HG02973 (cell line): Measurements from ENCODE around the gene TAAR1.
"Not testable (repeated sequence)": the region's sequence is repeated elsewhere in the genome, so short reads cannot be mapped to it uniquely, and the experiment has no call there.

Experiments used
- ATAC-seq: cut with Tn5 transposase; IDR thresholded peaks from one replicate; pipeline ENCODE4 v1.9.1; 2021; ENCODE audit warnings: moderate library complexity; ENCODE audit not compliant: unreplicated experiment

TAAR1 gene

GRCh38 chr6:132659082-132659481, at the start of gene TAAR1:
Gene TAAR1 (minus strand): TSS chr6:132659182. CDS start chr6:132646003, 13,179 bp downstream.
- ATAC-seq, result no peak

GRCh38 chr6:132708771-132709170, 49.8 kb upstream of the TAAR1 start:
- no peak for ATAC-seq

GRCh38 chr6:132708002-132708401, 49.0 kb upstream of the TAAR1 start:
- ATAC-seq, result no peak

GRCh38 chr6:132706756-132707155, 47.8 kb upstream of the TAAR1 start:
- ATAC-seq, result not testable (repeated sequence)

GRCh38 chr6:132703936-132704335, 45.0 kb upstream of the TAAR1 start:
- no peak for ATAC-seq

- peak; percentile 74 for ATAC-seq
Measured at GRCh38 chr6:132698608-132699007, 39.6 kb upstream of the TAAR1 start.

GRCh38 chr6:132695773-132696172, 36.8 kb upstream of the TAAR1 start:
- no peak for ATAC-seq

GRCh38 chr6:132693478-132693877, 34.5 kb upstream of the TAAR1 start:
- ATAC-seq, result no peak

- no peak for ATAC-seq
Measured at GRCh38 chr6:132690678-132691077, 31.7 kb upstream of the TAAR1 start.

- no peak for ATAC-seq
Measured at GRCh38 chr6:132687306-132687705, 28.3 kb upstream of the TAAR1 start.

- ATAC-seq, result no peak
Measured at GRCh38 chr6:132686531-132686930, 27.5 kb upstream of the TAAR1 start.

- ATAC-seq, result no peak
Measured at GRCh38 chr6:132685009-132685408, 26.0 kb upstream of the TAAR1 start.

- no peak for ATAC-seq
Measured at GRCh38 chr6:132684272-132684671, 25.3 kb upstream of the TAAR1 start.

GRCh38 chr6:132683543-132683942, 24.6 kb upstream of the TAAR1 start:
- no peak for ATAC-seq

GRCh38 chr6:132679094-132679493, 20.1 kb upstream of the TAAR1 start:
- ATAC-seq, result not testable (repeated sequence)

- ATAC-seq, result no peak
Measured at GRCh38 chr6:132675749-132676148, 16.8 kb upstream of the TAAR1 start.

- no peak for ATAC-seq
Measured at GRCh38 chr6:132675002-132675401, 16.0 kb upstream of the TAAR1 start.

GRCh38 chr6:132673376-132674094, 14.6 kb upstream of the TAAR1 start:
- no peak for ATAC-seq

- ATAC-seq, result no peak
Measured at GRCh38 chr6:132671295-132671694, 12.3 kb upstream of the TAAR1 start.

GRCh38 chr6:132669690-132670291, 10.8 kb upstream of the TAAR1 start:
- ATAC-seq, result peak; percentile 61

- no peak for ATAC-seq
Measured at GRCh38 chr6:132666118-132666517, 7.1 kb upstream of the TAAR1 start.

- no peak for ATAC-seq
Measured at GRCh38 chr6:132664309-132665034, 5.5 kb upstream of the TAAR1 start.
